Spleen (tissue), 7 donors: ENCODE data around the gene LSS.

Experiments
- CTCF ChIP-seq, 11 experiments: fragments of 200-600 bp in 7 of 11; fragments of 450-650 bp in 4 of 11; sonication (generic) in 4 of 11; IDR thresholded peaks in 8 of 11; conservative IDR thresholded peaks in 3 of 11; 1 replicate in 7 of 11; 2 replicates in 4 of 11; pipeline versions ENCODE4 v1.4.0 to v1.8.0; 2016 to 2021; ENCODE audit warnings: antibody characterized with exemption in 11 of 11, inconsistent platforms in 4 of 11, mild to moderate bottlenecking in 1 of 11
- POLR2A ChIP-seq, 3 donors: fragments of 450-650 bp; IDR thresholded peaks; one replicate each; pipeline ENCODE4 v1.5.1; 2017; ENCODE audit warnings: antibody characterized with exemption in 3 of 3, mild to moderate bottlenecking in 1 of 3
- POLR2AphosphoS5 ChIP-seq, 3 donors: sonication (generic); formaldehyde crosslinking; IDR thresholded peaks; one replicate each; pipeline ENCODE4 v1.5.1; 2017; ENCODE audit warnings: antibody characterized with exemption in 3 of 3
- donor health status: DM: no; HTN: no; CAD: no; lungs with moderate emphysema.
- donor health status: DM: no; HTN: no; CAD: no.
- donor health status: DM: no; HTN: no; CAD: no.

GRCh38 chr21:46191257-46191685 lies 37.3 kb downstream of the LSS start:
- TF ChIP-seq CTCF (IDR thresholded peaks at IDR 0.05 in 8 of 11, conservative IDR thresholded peaks at IDR 0.05 in 3 of 11) (no peak), POLR2A (IDR thresholded peaks at IDR 0.05) (no peak), POLR2AphosphoS5 (IDR thresholded peaks at IDR 0.05) (no peak)
